PC-3 (cell line): ENCODE results near the gene DNAH1.

Source experiments
- CTCF ChIP-seq: fragments of 300-600 bp; sonication (generic); conservative IDR thresholded peaks from 2 replicates; pipeline ENCODE4 v1.5.1; 2017; ENCODE audit warnings: antibody characterized with exemption, low read depth, mild to moderate bottlenecking, low read length
- EZH2 ChIP-seq: fragments of 300-600 bp; sonication (generic); IDR thresholded peaks from one replicate; pipeline ENCODE4 v1.6.1; 2017; ENCODE audit warnings: antibody characterized with exemption, mild to moderate bottlenecking, low read length; ENCODE audit not compliant: unreplicated experiment

GRCh38 chr3:52399593-52399992, 83.5 kb downstream of the DNAH1 start:
- no peak for TF ChIP-seq CTCF
- no peak for TF ChIP-seq EZH2
